RWPE2 (cell line): ENCODE data around the gene CNOT9.

Experiments
- ATAC-seq: fragments of 200-7000 bp; cut with Tn5 transposase; 3 replicates; pipeline ENCODE4 v1.9.1; 2021; ENCODE audit warnings: low read depth
- DNase-seq: peaks from one replicate; pipeline ENCODE4 v3.0.0-alpha.2; 2020; ENCODE audit warnings: low spot score
- H3K27ac ChIP-seq: fragments of 450-650 bp; 2 replicates; pipeline ENCODE4 v1.5.1; 2017; ENCODE audit warnings: mild to moderate bottlenecking; ENCODE audit not compliant: poor library complexity, severe bottlenecking
- H3K27me3 ChIP-seq: fragments of 250-450 bp; sonication (Bioruptor Pico); 2 replicates; pipeline ENCODE4 v1.5.1; 2021; ENCODE audit warnings: mild to moderate bottlenecking, moderate library complexity; ENCODE audit not compliant: insufficient read depth, poor library complexity, severe bottlenecking
- H3K36me3 ChIP-seq: fragments of 250-450 bp; sonication (Bioruptor Pico); 2 replicates; pipeline ENCODE4 v1.5.1; 2020; ENCODE audit warnings: low read depth, mild to moderate bottlenecking, moderate library complexity
- H3K4me1 ChIP-seq: fragments of 250-450 bp; sonication (Bioruptor Pico); 2 replicates; pipeline ENCODE4 v1.5.1; 2021; ENCODE audit warnings: mild to moderate bottlenecking, moderate library complexity; ENCODE audit not compliant: insufficient read depth, poor library complexity, severe bottlenecking
- H3K4me3 ChIP-seq: fragments of 250-450 bp; sonication (Bioruptor Pico); 2 replicates; pipeline ENCODE4 v1.5.1; 2021; ENCODE audit warnings: mild to moderate bottlenecking, moderate library complexity; ENCODE audit not compliant: severe bottlenecking
- H3K9me3 ChIP-seq: fragments of 250-450 bp; sonication (Bioruptor Pico); 2 replicates; pipeline ENCODE4 v1.5.1; 2021; ENCODE audit warnings: mild to moderate bottlenecking, moderate library complexity; ENCODE audit not compliant: severe bottlenecking
- CTCF ChIP-seq: fragments of 450-650 bp; IDR thresholded peaks from one replicate; pipeline ENCODE4 v1.5.1; 2017; ENCODE audit warnings: mild to moderate bottlenecking, moderate library complexity; ENCODE audit not compliant: poor library complexity, severe bottlenecking

CNOT9 gene

GRCh38 chr2:218555527-218555926, 13.1 kb upstream of the CNOT9 start:
- no peak for ATAC-seq

GRCh38 chr2:218557941-218558340, 10.7 kb upstream of the CNOT9 start:
- no peak for DNase-seq

More at GRCh38 chr2:218555527-218555926, 13.1 kb upstream of the CNOT9 start:
- Histone ChIP-seq H3K4me1 (peaks cover 4% of the 10 kb centered on the region), H3K4me3 (no peak overlapping the region), H3K9me3 (no peaks in the 10 kb centered on the region), H3K27ac (no peak overlapping the region), H3K27me3 (no peaks in the 10 kb centered on the region), H3K36me3 (peaks cover 81% of the 10 kb centered on the region)
- DNase-seq = no peak
- no peak for TF ChIP-seq CTCF

GRCh38 chr2:218558986-218559385, 9.7 kb upstream of the CNOT9 start:
- H3K9me3 ChIP-seq = no peaks in the 10 kb centered on the region
- peaks cover 4% of the 10 kb centered on the region for H3K4me1 ChIP-seq
- no peaks in the 10 kb centered on the region for H3K27me3 ChIP-seq
- H3K27ac ChIP-seq = no peak overlapping the region
- DNase-seq (no peak), ATAC-seq (no peak)
- no peak overlapping the region for H3K4me3 ChIP-seq
- no peak for TF ChIP-seq CTCF
- peaks cover 76% of the 10 kb centered on the region for H3K36me3 ChIP-seq

More at GRCh38 chr2:218557941-218558340, 10.7 kb upstream of the CNOT9 start:
- TF ChIP-seq CTCF = no peak
- H3K36me3 ChIP-seq = peaks cover 78% of the 10 kb centered on the region
- no peaks in the 10 kb centered on the region for H3K9me3 ChIP-seq
- H3K4me1 ChIP-seq = peaks cover 4% of the 10 kb centered on the region
- no peaks in the 10 kb centered on the region for H3K27me3 ChIP-seq
- no peak overlapping the region for H3K27ac ChIP-seq
- no peak overlapping the region for H3K4me3 ChIP-seq
- no peak for ATAC-seq

- DNase-seq = no peak
- Histone ChIP-seq H3K9me3 (no peaks in the 10 kb centered on the region), H3K4me3 (no peak overlapping the region), H3K4me1 (no peaks in the 10 kb centered on the region), H3K36me3 (peaks cover 64% of the 10 kb centered on the region), H3K27ac (no peak overlapping the region), H3K27me3 (no peaks in the 10 kb centered on the region)
- TF ChIP-seq CTCF = no peak
- no peak for ATAC-seq
Measured at GRCh38 chr2:218564056-218564455, 4.6 kb upstream of the CNOT9 start.

- no peak for ATAC-seq
- Histone ChIP-seq H3K4me1 (peaks cover 7% of the 10 kb centered on the region), H3K27ac (no peak overlapping the region), H3K4me3 (no peak overlapping the region), H3K27me3 (no peaks in the 10 kb centered on the region), H3K36me3 (peaks cover 66% of the 10 kb centered on the region), H3K9me3 (no peaks in the 10 kb centered on the region)
- no peak for TF ChIP-seq CTCF
- DNase-seq = no peak
Measured at GRCh38 chr2:218566296-218566695, 2.3 kb upstream of the CNOT9 start.
